Stimulated activated CD4-positive, alpha-beta T cell treated with anti-CD3 and anti-CD28 coated beads, Interleukin-1b, Interleukin-23, amount 100 ng/mL, for 24 hours (primary cell): ENCODE results near the gene MEG3.

Experiments used
- DNase-seq, 4 experiments: peaks; one replicate each; pipeline ENCODE4 v3.0.0-alpha.2; 2020; ENCODE audit warnings: low read depth in 4 of 4, low spot score in 1 of 4

Gene MEG3

DNA sequence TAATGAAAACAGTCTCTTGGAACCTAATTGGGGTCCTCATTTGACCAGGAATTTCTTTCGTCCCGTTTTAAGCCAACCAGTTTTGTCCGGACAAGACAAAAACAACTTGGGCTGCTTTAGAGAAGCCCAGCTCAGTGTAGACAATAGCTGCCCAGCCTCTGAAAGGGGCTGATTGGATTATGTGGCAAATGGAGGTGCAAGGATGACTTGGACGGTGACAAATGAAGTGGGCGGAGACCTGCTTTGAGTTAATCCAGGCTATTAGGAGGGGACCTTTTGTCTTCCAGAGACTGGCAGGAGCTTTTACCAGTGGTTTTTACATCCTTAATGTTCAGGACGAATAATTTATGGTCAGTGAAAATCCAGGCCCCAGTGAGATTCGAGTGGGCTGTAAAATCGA, 4.8 kb downstream of the MEG3 start:
- DNase-seq, result no peak

- no peak for DNase-seq
These were observed 6.5 kb downstream of the MEG3 start for GRCh38 chr14:100832311-100832960.

GRCh38 chr14:100834082-100834793, 8.3 kb downstream of the MEG3 start:
- no peak for DNase-seq

DNA sequence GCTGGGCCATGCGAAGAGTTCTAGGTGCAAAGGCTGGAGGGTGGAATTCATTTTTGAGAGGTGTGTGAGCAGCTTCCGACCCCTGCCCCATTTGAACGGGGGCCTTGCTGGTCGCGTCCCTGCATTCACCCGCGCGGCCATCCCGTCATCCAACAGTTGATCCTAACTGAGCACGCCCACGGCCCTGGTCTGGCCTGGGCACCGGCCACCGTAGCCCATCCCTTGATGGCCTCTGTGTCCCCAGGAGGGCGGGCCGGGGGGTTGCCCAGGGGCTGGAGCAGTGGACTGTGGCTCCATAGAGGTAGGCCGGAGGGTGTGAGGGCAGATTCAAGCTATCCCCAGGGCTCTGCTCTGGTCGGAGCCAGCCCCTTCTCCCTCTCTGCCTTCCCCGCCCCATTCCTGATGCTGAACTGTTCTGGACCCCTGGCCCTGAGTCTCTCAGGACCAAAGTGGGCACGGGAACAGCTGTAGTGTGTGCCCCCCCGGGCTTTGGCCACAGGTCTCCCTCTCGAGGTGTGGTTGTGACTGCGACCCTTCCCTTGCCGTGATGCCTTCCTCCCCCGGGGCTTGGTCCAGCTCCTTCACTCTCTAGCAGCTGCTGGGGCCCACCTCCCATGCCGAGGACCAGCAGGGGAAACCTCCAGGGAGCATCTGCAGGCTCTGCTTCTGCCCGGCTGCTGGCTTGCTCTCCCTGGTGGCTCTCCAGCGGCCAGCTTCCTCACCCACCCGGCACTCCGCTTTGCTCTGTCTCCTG, 9.1 kb downstream of the MEG3 start:
- DNase-seq, result no peak

DNA sequence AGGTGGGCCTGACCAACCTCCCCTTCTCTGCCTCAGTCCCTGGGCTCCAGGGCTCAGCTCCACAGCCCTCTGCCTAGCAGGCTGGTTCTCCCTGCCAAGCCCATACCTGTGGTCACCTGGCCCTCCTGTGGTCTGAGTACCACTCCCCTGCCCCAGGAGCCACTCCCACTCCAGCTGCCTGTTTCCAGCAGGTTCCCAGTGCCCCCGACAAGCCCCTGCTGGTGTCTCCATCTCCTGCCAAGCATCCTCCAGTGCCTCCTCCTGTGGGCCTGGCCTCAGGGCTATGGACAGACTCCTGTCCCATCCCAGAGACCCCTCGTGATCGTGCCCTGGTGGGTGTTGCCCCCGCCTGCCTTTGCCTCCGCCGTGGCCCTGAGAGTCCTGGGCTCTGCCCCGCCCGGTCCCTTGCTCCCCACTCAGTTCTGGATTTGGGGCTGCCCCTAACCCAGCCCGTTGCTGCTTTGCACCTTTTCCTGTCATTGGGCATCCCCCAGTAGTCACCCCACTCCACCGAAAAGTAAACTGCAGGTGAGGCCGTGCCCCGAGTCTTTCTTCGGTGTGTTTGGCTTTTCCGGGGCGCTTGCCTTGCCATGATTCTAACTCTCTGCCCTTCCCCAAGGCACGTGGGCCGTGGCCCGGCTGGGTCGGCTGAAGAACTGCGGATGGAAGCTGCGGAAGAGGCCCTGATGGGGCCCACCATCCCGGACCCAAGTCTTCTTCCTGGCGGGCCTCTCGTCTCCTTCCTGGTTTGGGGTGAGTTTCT, 9.8 kb downstream of the MEG3 start:
- DNase-seq, result no peak

DNA sequence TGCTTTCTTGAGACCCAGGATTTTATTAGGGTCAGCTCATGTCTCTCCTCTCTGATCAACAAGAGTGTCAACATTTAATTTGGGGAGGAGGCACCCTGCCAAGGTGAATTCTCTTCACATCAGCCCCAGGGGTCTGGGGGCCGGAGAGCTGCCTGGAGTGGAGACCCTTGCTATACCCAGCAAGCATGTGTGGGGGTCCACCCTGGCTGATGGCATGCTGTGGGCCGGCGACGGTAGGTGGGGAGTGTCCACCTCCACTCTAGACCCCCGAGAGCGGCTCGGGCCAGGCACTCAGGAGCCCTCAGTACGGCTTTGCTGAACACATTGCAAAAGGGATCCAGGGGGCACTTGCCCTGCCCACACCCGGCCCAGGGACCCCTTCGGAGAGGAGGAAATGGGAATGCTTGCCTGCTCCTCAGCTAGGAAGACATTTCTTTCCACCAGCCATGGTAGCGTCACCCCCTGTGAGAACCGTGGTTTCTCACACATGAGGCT, 10.4 kb downstream of the MEG3 start:
- DNase-seq, result no peak

DNA sequence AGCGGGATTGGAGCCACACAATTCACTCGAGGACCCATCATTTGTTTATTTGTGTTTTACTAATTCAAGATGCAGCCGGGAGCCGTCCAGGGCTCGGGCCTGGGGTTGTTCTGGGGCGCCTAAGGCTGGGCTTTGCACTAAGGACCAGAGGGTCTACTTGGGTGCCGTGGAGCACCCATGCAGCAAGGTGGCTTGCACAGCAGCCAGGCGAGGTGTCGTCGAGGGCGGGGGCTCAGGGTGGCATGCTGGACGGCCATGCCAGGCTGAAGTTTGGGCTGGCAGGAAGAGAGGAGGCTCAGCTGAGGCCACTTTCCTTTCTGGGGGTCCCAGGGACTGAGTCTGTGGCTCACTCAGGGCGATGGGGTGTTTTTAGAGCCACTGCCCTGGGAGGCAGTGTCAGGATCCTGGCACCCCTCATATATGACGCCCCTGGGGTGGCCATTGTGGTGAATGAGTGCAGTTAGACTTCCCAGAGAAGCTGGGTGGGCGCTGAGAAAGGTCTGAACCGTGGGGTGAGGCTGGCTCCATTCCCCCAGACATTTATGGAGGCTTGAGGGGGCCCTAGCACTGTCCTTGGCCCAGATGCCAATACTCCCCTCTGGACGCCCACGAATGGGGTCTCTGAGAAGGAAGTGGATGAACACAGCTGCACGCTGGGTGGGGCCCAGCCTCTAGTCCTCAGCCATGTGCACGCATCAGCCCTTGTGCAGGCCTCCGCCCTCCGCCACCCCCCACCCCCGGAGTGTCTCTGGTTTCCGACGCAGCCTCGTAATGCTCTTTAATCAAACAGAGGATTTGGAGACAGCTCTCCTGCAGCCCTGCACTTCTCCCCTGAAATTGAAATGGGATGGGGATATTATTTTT, 11.3 kb downstream of the MEG3 start:
- DNase-seq, result no peak

- no peak for DNase-seq
These were observed 12.0 kb downstream of the MEG3 start for GRCh38 chr14:100837805-100838350.

- DNase-seq, result no peak
These were observed 12.8 kb downstream of the MEG3 start for GRCh38 chr14:100838493-100839314.

GRCh38 chr14:100839315-100839585, 13.3 kb downstream of the MEG3 start:
- no peak for DNase-seq

DNA sequence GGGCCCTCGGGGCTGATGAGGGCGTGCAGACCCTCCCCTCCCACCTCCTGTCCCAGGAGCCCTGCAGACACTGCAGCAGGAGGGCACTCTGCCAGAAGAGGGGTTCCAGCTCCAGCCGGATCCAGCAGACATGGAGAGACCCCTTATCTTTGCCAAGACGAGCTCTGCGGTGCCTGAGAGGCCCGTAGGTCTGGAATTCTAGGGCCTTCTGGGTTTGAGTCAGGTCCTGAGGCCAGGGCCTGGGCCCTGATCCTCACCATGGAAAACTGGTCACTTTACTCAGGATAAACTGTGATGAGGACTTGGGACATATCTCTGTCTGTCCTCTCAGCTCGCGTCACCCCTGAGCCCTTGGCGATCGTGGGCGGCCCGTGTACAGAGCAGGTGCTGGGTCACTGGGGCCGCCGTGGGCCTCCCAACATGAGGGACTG, 13.8 kb downstream of the MEG3 start:
- no peak for DNase-seq

- no peak for DNase-seq
These were observed 14.6 kb downstream of the MEG3 start for GRCh38 chr14:100840286-100841065.

- no peak for DNase-seq
These were observed 15.3 kb downstream of the MEG3 start for GRCh38 chr14:100841066-100841760.

DNA sequence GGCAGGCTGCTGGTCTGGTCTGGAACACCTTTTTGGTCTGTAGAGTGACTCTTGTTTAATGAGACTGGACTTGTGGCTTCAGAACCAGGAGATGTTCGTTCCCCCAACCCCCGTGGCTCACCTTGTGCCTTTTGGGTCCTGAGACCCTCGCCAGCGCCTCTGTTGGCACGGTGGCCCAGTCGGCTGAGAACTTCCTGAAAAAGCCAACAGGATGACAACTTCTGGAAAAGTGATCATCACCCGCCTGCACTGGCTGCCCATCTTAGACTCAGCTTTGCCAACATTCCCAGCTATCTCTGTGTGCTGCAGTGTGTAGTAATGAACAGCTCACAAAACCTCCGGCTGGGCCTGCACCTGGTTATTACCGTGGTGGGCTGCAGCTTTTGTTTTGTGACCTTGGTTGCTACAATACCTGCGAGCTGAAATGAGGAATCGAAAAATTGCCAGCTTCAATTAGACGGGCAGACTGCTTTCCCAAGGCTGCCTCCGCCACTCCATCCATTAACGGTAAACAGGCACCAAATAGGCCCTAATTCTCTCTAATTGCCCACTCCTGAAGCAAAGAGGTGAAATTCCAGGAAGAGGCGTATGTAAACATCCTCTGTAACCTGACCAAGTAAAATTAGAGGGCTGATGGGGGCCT, 16.0 kb downstream of the MEG3 start:
- no peak for DNase-seq

DNA sequence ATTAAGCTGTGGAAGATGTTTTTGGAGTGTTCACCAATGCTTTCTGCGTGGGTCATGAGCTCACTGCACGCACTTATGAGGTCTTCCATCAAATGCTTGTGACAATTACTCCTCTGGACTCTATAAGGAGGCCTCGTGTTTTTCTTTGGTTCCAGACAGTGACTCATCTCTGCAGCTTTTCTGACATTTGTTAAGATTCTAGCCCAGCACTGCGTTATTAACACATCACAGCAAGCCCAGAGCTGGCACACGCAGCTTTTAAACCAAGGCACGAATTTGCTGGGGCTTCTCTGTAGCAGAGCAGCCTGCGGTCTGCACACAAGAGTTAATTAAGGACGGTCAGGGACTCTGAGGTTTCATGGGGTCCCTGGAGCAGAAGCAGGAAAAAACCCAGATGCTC, 16.9 kb downstream of the MEG3 start:
- DNase-seq, result no peak

DNA sequence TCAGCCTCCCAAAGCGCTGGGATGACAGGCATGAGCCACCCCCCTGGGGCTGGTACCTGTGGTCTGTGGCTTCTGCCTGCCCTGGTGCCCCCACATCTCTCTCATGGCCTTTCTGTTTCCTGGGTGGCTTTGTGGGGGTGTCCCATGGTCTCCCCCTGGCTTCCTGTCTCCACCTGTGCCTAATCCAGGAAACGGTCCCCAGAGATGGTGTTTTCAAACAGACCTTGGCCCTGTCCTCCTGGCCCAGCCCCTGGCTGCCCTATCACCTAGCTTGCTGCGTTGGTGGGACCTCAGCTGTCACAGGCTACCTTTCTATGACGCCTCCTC, 18.1 kb downstream of the MEG3 start:
- no peak for DNase-seq

GRCh38 chr14:100844421-100844820, 18.5 kb downstream of the MEG3 start:
- DNase-seq, result no peak

GRCh38 chr14:100844846-100845245, 18.9 kb downstream of the MEG3 start:
- DNase-seq, result no peak
